Endothelial cell (in vitro differentiated cells): ENCODE data around the gene LEAP2. TPM values are rescaled to one million over a fixed set of nuclear protein-coding genes. Genes with fewer than 3 reads are reported as not detected.

Source experiments
- DNase-seq: peaks from one replicate; pipeline ENCODE4 v3.0.0; 2021; ENCODE audit warnings: low spot score
- H3K27ac Mint-ChIP-seq: one replicate; pipeline ENCODE4 v1.8.0; 2021; ENCODE audit warnings: mixed read lengths, inconsistent platforms; ENCODE audit not compliant: unreplicated experiment
- H3K27me3 Mint-ChIP-seq: one replicate; pipeline ENCODE4 v1.8.0; 2021; ENCODE audit warnings: mild to moderate bottlenecking, moderate library complexity, mixed read lengths, inconsistent platforms; ENCODE audit not compliant: unreplicated experiment
- H3K36me3 Mint-ChIP-seq: one replicate; pipeline ENCODE4 v1.8.0; 2021; ENCODE audit warnings: mild to moderate bottlenecking, low read depth, mixed read lengths, inconsistent platforms; ENCODE audit not compliant: unreplicated experiment
- H3K4me1 Mint-ChIP-seq: one replicate; pipeline ENCODE4 v1.8.0; 2021; ENCODE audit warnings: mild to moderate bottlenecking, mixed read lengths, inconsistent platforms; ENCODE audit not compliant: unreplicated experiment
- H3K4me3 Mint-ChIP-seq: one replicate; pipeline ENCODE4 v1.8.0; 2021; ENCODE audit warnings: mild to moderate bottlenecking, mixed read lengths, inconsistent platforms; ENCODE audit not compliant: unreplicated experiment
- H3K9me3 Mint-ChIP-seq: one replicate; pipeline ENCODE4 v1.8.0; 2021; ENCODE audit warnings: mixed read lengths, inconsistent platforms; ENCODE audit not compliant: unreplicated experiment
- total RNA-seq: library from RNA; stranded (reverse); fragmentation: NEBNext Ultra II Directional; extraction: Animal tissue kit (Norgen Biotek cat#: 25700); gene quantifications from one replicate; pipeline ENCODE4 v1.2.1, GENCODE V29; 2021; ENCODE audit not compliant: unreplicated experiment
- TF ChIP-seq, protein P1 (sequence below): fragments of 200-600 bp; sonication (generic); IDR thresholded peaks from one replicate; pipeline ENCODE4 v1.5.0; 2021; ENCODE audit warnings: antibody characterized with exemption; ENCODE audit not compliant: unreplicated experiment

The LEAP2 gene
- total RNA-seq, 1 donor from 2014 or later, result 0.82 TPM

DNA sequence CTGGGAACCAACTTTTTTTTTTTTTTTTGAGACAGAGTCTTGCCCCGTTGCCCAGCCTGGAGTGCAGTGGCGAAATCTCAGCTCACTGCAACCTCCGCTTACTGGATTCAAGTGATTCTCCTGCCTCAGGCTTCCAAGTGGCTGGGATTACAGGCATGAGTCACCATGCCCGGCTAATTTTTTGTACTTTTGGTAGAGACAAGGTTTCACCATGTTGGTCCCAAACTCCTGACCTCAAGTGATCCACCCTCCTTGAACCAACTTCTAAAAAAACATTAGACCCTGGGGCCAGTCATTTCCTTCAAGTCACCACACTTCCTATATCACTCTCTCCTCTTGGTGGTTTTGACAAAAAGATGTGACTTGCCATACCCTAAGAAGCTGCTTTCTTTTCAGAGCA is 32.2 kb upstream of the LEAP2 start:
- no peak for DNase-seq
- H3K36me3 Mint-ChIP-seq, result no peaks in the 10 kb centered on the region
- H3K4me1 Mint-ChIP-seq, result peaks cover 29% of the 10 kb centered on the region
- no peak overlapping the region for H3K4me3 Mint-ChIP-seq
- TF ChIP-seq, protein P1, sequence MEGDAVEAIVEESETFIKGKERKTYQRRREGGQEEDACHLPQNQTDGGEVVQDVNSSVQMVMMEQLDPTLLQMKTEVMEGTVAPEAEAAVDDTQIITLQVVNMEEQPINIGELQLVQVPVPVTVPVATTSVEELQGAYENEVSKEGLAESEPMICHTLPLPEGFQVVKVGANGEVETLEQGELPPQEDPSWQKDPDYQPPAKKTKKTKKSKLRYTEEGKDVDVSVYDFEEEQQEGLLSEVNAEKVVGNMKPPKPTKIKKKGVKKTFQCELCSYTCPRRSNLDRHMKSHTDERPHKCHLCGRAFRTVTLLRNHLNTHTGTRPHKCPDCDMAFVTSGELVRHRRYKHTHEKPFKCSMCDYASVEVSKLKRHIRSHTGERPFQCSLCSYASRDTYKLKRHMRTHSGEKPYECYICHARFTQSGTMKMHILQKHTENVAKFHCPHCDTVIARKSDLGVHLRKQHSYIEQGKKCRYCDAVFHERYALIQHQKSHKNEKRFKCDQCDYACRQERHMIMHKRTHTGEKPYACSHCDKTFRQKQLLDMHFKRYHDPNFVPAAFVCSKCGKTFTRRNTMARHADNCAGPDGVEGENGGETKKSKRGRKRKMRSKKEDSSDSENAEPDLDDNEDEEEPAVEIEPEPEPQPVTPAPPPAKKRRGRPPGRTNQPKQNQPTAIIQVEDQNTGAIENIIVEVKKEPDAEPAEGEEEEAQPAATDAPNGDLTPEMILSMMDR, result no peak
- H3K9me3 Mint-ChIP-seq, result no peaks in the 10 kb centered on the region
- no peak overlapping the region for H3K27ac Mint-ChIP-seq
- peaks cover 2% of the 10 kb centered on the region for H3K27me3 Mint-ChIP-seq

- Mint-ChIP-seq H3K27ac (no peak overlapping the region), H3K36me3 (no peaks in the 10 kb centered on the region), H3K4me1 (no peaks in the 10 kb centered on the region), H3K4me3 (no peak overlapping the region), H3K27me3 (peaks cover 4% of the 10 kb centered on the region), H3K9me3 (no peaks in the 10 kb centered on the region)
- TF ChIP-seq, protein P1, result no peak
- no peak for DNase-seq
Measured at GRCh38 chr5:132848270-132848669, 25.2 kb upstream of the LEAP2 start.

- TF ChIP-seq, protein P1, result no peak
- peaks cover 4% of the 10 kb centered on the region for H3K27me3 Mint-ChIP-seq
- H3K4me1 Mint-ChIP-seq, result peaks cover 5% of the 10 kb centered on the region
- no peak overlapping the region for H3K4me3 Mint-ChIP-seq
- no peak for DNase-seq
- H3K27ac Mint-ChIP-seq, result no peak overlapping the region
- no peaks in the 10 kb centered on the region for H3K36me3 Mint-ChIP-seq
- H3K9me3 Mint-ChIP-seq, result no peaks in the 10 kb centered on the region
Measured at GRCh38 chr5:132849347-132849746, 24.1 kb upstream of the LEAP2 start.

- Mint-ChIP-seq H3K9me3 (no peaks in the 10 kb centered on the region), H3K27me3 (peaks cover 5% of the 10 kb centered on the region), H3K27ac (no peak overlapping the region), H3K4me3 (no peak overlapping the region), H3K36me3 (no peaks in the 10 kb centered on the region), H3K4me1 (peaks cover 5% of the 10 kb centered on the region)
- TF ChIP-seq, protein P1, result no peak
- DNase-seq, result no peak
Measured at GRCh38 chr5:132850066-132850465, 23.4 kb upstream of the LEAP2 start.

GRCh38 chr5:132853323-132853722 is 20.1 kb upstream of the LEAP2 start:
- Mint-ChIP-seq H3K4me1 (peaks cover 5% of the 10 kb centered on the region), H3K27ac (no peak overlapping the region)
- TF ChIP-seq, protein P1, result no peak

More at GRCh38 chr5:132853323-132853722, 20.1 kb upstream of the LEAP2 start:
- Mint-ChIP-seq H3K36me3 (no peaks in the 10 kb centered on the region), H3K4me3 (no peak overlapping the region), H3K9me3 (no peaks in the 10 kb centered on the region), H3K27me3 (peaks cover 3% of the 10 kb centered on the region)
- DNase-seq, result no peak
